NCI-H146 treated with DMSO at 0.1 percent for 48 hours (cell line): Measurements from ENCODE around the gene TXLNA.
"Not testable (repeated sequence)": the region's sequence is repeated elsewhere in the genome, so short reads cannot be mapped to it uniquely, and the experiment has no call there.

Experiments used
- DNase-seq: peaks from one replicate; lab custom pipeline; 2025; ENCODE audit not compliant: unreplicated experiment; lab: John Stamatoyannopoulos, UW

The TXLNA gene

DNA sequence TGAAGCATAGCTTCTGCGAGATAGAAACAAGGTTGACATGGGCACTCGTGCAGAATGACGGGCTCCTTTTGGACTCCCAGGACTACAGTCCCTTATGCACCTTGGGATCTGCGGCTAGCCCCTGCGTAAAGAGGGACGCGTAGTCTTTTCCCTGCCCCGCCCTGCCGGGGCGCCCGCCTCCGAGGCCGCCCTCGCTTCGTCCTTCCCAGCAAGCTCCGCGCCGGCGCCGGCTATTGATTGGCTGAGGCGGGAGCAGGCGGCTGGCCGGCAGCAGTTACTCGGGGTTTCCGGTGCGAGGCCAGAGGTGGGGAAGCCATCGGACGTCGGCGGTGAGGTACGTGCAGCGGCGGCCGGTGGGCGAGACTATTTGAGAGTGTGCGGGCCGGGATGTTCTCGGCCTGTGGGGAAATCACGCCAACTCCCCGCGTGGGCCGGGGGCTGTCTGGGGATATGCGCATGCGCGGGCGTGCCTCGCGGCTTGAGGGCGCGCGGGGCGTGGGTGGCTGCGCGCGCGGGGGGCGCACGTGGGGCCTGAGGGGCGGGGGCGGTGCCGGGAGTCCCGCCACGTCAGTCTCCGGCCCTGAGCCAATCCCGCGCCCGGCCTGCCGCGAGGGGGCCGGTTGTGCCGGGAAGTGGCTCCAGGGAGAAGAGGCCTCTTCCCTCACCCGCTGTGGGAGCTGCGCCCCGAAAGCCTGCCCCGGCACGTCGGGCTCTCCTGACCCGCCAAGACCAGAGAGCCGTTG lies at the start of gene TXLNA:
TXLNA (plus strand) TSS at position 233 of the 743 bp plus-strand sequence. CDS start 671 bp downstream, outside the sequence.
- peak; percentile 80 for DNase-seq

DNA sequence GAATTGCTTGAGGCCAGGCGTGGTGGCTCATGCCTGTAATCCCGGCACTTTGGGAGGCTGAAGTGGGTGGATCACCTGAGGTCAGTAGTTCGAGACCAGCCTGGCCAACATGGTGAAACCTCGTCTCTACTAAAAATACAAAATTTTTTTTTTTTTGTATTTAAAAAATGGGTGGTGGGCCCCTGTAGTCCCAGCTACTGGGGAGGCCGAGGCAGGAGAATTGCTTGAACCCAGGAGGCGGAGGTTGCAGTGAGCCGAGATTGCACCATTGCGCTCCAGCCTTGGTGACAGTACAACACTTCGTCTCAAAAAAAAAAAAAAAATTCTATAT lies 45.6 kb upstream of the TXLNA start:
- DNase-seq: not testable (repeated sequence)

DNA sequence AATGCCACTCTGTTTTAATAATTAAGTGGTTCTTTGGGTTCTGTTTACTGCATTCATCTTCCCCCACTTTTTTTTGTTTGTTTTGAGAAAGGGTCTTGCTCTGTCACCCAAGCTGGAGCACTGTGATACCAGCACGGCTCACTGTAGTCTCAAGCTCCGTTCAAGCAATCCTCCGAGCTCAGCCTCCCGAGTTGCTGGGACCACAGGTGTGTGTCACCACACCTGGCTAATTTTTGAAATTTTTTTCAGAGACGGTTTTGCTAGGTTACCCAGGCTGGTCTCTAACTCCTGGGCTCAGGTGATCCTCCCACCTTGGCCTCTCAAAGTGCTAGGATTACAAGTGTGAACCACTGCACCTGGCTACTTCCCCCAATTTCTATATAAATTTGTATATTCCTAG lies 42.4 kb upstream of the TXLNA start:
- DNase-seq: no peak

DNA sequence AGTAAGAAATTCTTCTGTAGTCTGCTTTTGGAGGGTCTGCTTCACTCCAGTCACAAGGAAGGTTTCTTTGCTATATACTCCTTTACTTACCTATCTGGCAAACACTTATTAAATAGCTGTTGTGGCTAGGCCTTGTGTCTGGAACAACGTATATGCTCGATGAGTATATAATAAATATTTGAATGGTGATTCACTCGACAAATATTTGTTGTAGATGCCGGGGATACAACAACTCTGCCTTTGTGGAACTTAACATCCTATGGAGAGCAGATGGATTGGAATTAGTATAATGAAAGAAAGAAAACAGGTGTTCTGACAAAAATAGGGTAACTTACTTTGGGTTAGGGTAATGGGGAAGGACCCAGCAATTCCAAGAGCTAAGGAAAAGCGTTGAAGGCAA lies 40.5 kb upstream of the TXLNA start:
- DNase-seq: no peak

DNA sequence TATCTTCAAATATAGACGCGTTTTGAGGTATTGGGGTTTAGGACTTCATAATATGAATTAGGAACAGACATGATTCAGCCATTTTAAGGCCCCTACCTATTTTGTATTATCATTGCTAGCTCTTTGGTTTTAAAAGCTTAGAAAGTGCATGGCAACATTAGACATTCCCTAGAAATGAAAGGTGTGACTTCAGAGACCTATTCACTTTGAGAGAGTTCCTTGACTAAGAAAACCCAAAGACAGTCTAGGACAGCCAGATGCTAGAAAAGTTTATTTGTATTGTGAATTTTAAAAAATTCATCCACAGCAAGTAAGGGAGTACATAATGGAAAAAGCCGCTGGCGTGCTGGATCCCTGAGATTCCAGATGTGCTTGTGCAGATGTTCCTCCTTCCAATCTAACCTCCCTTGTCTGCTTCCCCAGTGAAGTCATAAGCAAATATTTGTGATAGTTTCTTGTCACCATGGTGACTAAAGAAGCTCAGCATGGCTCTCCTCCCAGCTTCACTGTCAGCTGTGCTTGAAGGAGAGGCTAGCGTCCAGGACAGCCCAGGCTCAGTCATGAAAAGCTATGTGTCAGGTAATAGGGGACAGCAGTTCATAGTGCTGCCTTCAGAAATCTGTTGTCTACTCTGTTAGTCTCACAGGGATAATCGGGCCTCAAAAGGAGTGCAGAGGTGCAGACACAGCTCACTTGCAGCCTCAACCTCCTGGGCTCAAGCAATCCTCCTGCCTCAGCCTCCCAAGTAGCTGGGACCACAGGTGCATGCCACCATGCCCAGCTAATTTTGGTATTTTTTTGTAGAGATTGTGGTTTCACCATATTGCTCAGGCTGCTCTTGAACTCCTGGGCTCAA lies 36.8 kb upstream of the TXLNA start:
- peak; percentile 29 for DNase-seq

DNA sequence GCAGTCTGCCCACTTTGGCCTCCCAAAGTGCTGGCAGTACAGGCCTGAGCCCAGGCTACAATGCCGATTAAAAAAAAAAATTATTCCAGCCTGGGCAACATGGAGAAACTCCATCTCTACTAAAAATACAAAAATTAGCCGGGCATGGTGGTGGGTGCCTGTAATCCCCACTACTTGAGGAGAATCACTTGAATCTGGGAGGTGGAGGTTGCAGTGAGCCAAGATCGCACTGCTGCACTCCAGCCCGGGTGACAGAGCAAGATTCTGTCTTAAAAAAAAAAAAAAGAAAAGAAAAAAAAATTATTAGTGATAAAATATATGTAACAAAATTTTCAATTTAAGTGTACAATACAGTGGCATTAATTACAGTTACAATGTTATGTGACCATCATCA lies 36.2 kb upstream of the TXLNA start:
- DNase-seq: not testable (repeated sequence)

DNA sequence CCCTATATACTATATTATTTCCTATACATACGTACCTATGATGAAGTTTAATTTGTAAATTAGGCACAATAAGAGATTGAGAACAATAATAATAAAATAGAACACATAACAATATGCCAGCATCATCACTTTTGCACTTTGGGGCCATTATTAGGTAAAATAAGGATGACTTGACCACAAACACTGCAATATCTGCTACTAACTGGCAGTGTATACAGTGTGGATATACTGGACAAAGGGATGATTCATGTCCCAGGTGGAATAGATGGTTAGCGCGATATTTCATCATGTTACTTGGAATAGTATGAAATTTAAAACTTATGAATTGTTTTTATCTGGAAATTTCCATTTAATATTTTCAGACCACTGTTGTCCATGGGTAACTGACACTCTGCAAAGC lies 35.4 kb upstream of the TXLNA start:
- no peak for DNase-seq

DNA sequence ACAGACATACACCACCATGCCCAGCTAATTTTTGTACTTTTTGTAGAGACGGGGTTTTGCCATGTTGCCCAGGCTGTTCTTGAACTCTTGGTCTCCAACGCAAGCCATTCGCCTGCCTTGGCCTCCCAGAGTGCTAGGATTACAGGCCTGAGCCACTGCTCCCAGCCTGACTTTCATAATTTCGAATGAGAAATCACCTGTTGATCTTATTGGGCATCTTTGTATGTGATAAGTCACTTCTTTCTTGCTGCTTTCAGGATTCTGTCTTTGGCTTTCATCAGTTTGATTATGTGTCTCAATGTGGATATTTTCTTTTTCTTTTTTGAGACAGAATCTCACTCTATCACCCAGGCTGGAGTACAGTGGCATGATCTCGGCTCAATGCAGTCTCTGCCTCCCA lies 31.7 kb upstream of the TXLNA start:
- not testable (repeated sequence) for DNase-seq

DNA sequence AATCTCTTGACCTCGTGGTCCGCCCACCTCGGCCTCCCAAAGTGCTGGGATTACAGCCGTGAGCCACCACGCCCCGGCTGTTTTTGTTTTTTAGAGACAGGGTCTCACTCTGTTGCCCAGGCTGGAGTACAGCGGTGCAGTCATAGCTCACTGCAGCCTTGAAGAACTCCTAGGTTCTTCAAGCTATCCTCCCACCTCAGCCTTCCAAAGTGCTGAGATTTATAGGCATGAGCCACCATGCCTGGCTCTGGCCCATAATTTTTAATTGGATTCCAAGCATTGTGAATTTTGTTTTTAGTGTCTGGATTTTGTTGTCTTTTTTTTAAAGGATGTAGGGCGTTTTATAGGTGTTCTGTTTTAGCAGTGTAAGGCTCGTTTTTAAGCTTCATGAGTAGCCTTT lies 28.6 kb upstream of the TXLNA start:
- no peak for DNase-seq

DNA sequence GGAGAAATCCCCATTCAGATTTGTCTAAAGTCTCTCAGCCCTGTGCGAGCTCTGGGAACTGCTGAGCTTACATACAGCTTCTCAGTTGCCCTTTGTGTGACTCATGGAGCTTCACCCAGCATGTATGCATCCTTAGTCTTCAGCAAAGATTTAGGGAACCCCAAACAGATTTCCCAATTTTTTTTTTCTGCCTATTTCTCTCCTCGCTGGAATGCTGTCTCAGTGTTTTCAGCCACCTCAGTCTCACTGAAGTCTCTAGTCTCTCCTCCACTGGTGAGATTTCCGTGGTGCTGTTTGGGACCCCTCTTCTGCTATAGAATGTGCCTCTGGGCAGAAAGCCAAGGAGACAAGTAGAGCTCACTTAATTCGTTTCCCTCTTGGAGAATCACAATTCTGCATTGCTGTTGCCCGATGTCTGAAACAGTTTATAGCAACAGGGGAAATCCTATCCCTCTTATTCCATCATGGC lies 28.1 kb upstream of the TXLNA start:
- no peak for DNase-seq

DNA sequence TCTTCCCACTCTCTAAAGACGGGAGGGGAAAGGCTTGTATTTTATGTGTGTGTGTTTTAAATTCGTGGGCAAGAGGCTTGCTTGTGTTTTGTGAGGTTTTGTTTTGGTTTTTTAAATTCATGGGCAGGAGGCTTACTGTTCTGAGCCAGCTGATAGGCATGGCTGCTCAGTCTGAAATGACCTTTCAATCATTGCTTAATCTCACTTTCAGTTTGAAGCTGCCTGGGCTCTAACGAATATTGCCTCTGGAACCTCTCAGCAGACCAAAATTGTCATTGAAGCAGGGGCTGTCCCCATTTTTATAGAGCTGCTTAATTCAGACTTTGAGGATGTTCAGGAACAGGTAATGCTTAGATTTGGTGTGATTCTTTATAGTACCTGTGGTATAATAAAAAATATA lies 20.3 kb upstream of the TXLNA start:
- no peak for DNase-seq

DNA sequence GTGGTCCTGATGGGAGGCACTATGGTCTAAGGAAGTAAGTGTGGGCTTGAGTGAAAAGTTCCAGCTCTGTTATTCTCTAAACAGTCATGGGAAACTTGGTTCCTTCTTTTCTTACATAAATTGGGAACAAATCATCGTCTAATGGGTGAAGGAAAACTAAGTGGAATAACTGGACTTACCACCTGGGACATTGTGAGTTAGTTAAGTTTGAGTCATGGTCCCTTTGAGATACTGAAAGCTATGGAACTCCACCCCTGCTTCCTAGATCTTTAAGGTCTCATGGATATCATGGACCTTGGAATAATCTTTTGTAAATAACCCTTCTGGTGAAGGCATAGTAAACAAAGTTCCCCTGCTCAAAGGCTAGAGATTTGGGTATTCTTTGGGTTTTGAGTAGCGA lies 16.1 kb upstream of the TXLNA start:
- DNase-seq: no peak

DNA sequence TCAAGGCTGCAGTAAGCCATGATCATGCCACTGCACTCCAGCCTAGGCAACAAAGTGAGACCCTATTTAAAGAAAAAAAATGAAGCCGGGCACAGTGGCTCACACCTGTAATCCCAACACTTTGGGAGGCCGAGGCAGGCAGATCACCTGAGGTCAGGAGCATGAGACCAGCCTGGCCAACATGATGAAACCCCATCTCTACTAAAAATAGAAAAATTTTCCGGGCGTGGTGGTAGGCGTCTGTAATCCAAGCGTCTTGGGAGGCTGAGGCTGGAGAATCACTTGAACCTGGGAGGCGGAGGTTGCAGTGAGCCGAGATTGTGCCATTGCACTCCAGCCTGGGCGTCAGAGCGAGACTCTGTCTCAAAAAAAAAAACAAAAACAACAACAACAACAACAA lies 13.8 kb upstream of the TXLNA start:
- DNase-seq: not testable (repeated sequence)

DNA sequence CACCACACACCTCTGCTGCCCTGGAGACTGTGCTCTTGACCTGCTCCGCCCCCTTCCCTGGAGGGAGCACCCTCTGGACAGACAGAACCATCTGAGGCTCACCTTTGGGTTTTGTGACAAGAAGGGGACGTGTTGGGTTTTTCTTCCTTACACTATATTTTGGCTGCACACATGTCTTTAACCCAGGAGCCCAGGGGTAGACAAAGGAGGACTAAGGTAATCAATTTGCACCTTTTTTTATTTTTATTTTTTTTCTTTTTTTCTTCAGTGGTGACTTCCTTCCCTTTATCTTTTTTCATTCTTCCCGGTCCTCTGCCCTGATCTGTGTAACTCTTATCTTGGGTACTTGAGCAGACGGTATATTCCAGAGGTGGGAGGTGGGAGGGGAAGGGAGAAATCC lies 8.5 kb upstream of the TXLNA start:
- DNase-seq: no peak

DNA sequence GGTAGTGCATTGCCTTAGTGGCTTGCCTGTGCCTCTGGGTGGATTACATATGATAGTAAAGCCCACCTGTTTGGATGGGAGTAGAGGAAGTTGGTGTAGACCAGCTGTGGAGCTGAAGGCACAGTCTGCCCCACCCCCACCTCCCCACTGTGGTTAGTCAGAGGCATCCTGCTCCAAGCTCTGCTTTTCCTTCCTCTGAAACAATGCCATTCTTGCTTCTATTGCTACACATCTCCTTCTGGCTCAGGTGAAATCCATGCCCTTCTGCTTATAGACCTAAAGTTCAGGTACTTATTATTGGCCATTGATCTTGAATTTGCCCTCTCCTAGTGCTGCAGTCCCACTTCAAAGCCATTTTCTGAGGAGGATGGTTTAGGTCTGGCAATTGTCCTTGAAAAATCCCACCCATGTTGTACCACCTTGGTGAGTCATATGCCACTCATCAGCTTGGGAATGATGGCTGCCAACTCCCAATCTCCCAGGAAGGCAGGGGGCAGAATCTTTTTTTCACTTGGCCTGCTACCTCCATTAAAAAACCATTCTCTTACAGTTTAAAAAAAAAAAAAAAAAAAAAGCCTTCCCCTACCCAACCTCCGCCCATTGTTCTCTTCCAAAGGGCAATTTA lies 6.7 kb upstream of the TXLNA start:
- no peak for DNase-seq

DNA sequence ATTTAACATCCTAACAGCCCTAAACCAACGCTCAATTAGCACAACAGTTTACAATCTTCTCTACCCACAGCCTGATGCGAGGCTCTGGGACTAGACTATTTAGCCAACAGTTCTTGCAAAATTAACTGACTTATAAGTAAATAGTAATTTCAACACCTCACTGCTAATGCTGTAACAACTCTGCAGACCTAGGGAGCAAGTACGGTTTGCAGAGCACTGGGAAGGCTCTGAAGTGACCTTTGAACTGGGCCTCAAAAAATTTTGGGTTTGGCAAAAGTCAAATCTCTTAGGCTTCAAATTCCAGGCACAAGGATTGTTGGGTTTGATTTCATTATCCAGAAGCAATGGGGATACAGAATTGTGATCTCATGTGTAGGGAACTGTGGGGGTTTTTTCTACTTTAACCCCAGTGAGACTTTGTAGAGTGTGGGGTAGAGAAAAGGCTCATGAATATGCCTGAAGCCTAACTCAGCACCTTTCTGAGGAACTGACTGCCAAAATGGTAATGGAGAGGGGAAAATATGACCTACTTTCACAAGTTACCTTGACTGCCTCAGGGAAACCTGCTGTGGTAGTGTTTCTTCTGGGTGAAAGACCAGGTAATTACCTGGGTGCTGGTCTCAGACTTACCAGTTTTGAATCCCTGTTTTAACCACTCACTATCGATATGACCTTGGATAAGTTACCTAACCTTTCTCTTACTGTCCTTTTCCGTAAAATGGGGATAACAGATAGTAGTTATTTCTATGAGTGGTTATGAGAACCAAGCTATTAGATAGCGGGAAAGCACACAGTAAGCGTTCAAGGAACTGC lies 889 bp upstream of the TXLNA start:
- DNase-seq: no peak

DNA sequence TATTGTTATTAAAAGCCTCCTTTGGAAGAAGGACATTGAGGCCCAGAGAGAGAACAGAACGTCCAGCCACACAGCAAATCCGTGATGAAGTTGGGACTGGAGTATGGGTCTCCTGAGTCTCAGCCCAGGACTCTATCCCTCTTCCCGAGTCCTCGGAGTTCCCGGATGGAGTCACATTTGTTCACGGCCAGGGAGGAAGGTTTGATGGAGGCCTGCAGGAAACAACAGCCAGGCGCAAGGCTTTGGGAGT lies 357 bp upstream of the TXLNA start:
- DNase-seq: no peak

DNA sequence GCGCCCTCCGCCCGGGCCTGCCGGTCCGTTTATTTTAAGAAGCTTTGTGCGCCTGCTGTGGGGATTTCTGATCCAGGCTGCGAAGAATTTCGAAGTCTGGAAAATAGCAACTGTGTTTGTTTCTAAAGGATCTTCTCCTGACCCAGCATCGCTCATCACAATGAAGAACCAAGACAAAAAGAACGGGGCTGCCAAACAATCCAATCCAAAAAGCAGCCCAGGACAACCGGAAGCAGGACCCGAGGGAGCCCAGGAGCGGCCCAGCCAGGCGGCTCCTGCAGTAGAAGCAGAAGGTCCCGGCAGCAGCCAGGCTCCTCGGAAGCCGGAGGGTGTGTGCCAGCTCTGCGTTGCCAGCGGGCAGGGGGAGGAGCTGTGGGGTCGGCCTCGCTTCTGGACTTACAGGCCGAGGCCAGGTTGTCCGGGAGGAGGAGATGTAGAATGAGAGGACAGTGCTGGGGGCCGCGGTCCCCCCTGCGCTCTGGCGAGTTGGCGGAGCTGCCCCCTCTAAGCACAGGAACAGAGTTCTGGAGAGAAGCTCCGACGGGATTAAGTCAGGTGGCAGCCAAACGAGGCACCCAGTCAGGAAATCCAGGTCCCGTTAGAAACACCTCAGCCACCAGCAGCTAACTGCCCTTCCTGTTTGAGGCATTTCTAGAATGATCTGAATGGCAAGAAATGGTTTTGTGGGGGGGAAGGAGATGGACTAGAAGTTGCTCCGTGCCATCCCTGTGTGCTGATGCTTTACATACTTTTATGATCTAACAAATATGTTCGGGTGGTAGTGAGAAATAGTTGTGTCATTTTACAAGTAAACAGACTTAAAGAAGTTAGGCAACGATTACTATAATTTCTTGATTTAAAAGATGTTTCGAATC lies 948 bp downstream of the TXLNA start:
- no peak for DNase-seq

DNA sequence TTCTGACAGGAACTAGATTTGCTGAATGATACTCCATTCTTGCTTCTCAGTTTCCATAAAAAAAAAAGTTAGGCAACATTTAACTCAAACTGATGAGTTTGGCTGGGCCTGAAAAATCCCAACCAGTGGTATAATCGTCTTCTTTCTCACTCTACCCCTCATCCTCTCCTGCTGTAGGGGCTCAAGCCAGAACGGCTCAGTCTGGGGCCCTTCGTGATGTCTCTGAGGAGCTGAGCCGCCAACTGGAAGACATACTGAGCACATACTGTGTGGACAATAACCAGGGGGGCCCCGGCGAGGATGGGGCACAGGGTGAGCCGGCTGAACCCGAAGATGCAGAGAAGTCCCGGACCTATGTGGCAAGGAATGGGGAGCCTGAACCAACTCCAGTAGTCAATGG lies 1.6 kb downstream of the TXLNA start:
- no peak for DNase-seq

DNA sequence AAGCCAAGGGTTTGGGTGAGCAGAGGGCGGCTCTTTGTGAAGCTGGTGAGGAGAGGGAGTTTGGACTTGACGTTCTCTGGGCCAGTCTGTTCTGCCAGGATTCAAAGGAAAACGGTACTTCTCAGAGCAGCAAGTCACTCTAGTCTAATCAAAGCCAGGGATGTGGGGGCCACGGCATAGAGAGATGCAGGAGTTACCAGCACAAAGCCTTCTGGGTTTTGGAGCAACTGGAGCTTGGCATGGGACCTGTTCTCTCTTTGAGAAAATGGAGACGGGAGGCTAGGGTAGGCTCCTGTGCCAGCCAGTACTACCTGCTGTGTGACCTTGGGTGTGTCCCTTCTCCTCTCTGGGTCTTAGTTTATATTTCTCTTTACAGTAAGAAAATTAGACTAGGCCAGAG lies 2.1 kb downstream of the TXLNA start:
- no peak for DNase-seq
